Activated naive CD8-positive, alpha-beta T cell treated with anti-CD3 and anti-CD28 coated beads, Interleukin-2, amount 50 U/mL, for 16 hours (primary cell): ENCODE data around the gene TSPEAR.

Source experiments
- DNase-seq: peaks from one replicate; pipeline ENCODE4 v3.0.0-alpha.2; 2020; ENCODE audit warnings: low read depth, low spot score

Gene TSPEAR

DNA sequence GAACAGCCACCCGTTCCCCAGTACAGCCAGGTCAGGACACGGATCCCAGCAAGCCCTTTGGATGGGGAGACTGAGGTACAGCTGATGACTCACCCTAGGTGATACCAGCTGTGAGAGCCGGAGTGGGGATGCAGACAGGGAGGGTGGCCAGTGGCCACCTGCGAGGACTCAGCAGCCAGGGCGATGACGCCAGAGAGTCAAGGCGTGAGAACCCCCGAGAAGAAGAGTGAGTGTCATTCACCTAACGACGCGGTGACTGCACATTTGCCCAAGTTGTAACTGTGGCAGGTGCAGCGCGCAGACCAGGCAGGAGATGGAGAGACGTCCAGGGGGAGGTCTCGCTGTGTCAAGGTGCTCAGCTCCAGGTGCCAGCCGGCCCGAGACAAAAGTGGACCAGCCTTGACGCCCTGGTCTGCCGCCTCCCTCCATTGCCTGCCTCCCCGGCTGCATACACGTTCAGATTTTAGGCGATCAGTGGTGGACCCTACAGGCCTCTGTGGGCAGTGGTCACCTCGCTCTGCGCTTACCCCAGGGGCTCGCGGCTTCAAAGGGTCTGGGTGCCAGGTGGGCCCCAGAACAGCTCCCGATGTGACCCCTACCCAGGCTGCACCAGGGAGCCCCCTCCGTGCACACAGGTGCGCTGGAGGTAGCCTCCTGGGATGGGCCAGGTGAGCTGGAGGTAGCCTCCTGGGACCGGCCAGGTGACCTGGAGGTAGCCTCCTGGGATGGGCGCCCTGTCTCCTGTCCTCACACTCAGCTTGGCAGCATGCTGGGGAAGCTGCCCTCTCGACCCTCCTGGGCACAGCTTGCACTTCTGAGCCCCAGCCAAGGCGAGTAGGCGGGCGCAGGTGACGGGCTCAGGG, 244.1 kb downstream of the TSPEAR start:
- DNase-seq, result no peak

DNA sequence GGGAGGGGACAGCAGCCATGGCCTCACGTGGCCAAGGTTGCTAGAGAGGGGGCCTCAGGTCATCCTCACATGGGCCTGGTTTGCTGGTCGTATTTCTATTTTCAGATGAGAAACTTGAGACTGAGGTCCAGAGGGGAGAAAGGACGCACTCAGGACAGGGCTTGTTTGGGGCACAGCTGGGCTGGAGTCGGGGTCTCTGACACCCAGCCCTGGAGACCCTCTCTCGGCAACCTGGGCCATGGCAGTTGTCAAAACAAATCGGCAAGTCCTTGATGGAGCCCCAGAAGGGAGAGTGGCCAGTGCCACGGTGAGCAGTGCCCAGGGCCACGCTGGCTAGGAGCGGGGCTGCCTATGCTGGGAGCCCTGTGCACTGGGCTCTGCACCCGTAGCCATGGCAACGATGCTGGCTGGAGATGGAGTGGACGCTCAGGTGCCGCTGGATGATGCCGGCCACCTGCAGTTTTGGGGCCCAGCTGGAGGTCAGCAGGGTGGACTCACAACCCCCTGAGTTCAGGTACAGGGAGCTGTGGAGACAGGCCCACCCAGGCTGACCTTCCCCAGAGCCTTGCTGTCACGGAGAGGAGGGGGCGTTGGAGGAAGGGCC, 244.9 kb downstream of the TSPEAR start:
- no peak for DNase-seq

DNA sequence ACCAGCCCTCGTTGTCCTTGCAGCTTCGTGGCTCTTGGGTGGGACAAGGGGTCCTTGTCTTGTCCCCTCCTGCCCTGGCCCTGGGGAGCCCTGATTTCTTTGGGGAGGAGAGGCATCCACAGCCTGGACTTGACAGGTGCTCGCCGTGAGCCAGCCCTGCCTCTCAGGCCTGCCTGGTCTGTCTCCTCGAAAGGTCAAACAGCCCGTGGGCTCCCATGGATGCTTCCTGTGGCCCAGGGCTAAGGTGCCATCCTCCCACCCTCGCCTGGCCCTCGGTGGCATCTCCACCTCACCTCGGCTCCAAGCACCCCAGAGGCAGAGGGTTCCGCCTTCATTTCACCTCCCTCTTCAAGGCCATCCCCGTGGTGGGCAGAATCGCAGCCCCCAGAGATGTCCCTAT, 247.0 kb downstream of the TSPEAR start:
- DNase-seq, result no peak

DNA sequence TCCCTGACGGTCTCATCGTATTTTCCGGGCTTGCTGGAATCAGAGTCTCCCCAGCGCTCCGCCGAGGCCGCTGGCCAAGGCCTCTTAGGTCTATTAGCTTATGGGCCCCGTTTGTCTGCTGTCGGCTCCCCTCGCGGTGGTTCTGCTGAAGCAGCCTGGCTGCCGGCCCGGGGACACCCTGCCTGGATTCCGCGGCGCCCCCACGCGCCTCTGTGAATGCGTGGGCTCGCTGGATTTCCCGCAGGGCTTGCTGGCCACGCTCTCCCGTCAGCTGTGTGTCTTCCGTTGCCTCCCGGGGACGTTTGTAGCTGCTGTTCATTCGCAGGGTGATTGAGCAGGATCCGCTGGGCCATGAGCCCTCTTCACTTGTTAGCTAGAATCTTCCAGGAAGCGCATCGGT, 247.6 kb downstream of the TSPEAR start:
- DNase-seq, result no peak

DNA sequence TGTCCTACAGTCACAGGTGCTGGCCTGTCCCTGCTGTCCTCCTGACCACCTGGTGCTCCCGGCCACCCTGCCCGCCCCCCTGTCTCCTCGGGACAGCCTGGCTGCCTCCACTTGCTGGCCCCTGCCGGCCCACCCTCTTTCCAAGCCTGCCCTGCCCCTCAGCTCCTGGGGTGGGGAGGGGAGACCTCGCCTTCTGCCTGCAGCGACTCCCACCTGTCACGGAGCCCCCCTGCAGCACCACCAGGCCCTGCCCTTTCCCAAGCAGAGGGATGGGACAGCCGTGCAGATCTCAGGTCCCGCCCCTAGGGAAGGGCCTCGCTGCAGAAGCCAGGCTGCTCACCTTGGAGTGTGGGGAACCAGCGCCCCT, 248.6 kb downstream of the TSPEAR start:
- no peak for DNase-seq

DNA sequence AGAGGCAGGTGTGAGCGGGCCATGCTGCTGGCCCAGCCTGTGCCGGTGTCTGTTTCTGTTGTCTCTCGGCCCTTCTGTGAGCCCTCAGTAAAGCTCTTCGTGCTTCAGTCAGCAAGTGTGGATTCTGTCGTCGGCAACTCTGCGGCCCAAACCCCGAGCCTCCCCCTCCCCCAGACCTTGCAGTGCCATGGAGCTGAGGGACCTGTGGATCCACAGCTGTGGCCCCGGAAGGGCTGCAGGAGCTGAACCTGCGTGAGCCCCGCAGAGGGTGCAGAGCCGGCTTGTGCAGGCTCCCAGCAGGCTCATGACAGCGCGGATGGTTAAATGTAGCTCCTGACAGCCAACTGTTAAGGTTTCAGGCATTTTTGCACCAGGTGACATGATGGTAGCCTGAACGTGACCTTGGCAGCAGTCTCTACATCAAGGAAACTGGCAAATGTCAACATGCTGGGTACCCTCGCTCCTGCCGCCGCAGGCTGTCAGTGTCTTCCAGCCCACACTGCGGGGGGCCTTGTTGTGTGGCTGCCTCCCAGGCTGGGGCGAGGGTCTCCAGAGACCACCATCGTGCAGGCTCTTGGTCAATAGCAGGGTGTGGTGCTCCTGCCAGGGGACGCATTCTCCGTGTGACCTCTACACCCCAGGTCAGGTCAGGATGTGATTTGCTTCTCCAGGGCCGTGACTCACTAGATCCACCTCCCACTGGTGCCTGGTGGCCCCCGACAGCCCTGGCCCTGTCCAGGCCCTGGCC, 249.1 kb downstream of the TSPEAR start:
- DNase-seq, result no peak

DNA sequence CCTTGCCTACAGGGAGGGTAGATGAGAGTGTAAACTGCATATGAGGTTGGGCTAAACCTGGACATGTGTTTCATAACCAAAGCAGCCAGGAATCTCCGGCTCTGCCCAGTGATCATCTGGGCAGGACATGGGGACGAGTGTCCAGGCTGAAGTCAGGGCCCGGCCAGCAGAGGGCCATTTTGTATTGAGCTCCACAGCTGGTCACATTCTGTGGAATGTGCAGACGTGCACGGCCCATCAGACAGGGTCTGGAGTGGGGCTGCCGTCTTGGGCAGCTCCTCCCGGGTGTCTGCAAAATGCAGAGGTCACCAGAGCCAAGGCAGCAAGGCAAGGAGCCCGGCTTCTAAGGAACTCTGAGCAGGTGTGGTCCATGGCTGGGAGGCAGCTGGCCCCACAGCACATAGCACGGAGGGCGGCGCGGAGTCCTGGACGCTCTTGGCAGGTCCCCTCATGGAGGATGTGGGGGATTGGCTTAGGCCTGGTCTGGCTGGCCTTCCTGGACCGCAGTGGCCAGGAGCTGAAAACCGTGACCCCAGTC, 249.8 kb downstream of the TSPEAR start:
- DNase-seq, result no peak

DNA sequence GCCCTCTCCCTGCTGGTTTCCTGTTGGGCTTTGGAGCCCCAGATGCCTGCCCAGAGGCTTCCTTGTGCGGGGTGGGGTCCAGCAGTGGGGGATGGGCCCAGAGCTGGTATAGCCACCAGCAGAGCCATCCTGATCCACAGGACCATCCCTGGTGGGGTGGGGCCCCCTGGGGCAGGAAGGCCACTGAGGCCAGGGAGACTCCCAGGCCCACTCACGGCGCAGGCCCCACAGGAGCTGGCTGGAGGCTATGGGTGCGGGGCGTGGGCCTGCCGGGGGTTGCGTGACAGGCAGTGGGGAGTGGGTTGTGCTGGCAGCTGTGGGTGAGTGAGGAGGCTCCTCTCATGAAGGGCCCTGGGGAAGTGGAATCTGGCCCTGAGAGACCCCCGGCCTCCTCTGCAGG, 250.4 kb downstream of the TSPEAR start:
- DNase-seq, result no peak

DNA sequence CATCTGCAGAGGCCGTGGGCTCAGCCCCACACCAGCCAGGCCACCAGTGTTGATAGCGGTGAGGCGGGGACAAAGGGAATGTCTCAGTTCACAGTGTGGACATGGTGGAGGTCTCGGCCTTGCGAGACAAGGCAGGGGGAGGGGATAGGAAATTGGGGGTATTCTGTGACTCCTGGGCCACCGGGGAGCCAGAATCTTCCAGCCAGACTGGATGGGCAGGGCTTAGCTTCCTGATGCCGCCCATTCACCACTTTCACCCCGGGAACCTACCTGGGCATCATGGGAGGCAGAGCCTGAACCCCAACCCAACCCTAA, 251.0 kb downstream of the TSPEAR start:
- no peak for DNase-seq

DNA sequence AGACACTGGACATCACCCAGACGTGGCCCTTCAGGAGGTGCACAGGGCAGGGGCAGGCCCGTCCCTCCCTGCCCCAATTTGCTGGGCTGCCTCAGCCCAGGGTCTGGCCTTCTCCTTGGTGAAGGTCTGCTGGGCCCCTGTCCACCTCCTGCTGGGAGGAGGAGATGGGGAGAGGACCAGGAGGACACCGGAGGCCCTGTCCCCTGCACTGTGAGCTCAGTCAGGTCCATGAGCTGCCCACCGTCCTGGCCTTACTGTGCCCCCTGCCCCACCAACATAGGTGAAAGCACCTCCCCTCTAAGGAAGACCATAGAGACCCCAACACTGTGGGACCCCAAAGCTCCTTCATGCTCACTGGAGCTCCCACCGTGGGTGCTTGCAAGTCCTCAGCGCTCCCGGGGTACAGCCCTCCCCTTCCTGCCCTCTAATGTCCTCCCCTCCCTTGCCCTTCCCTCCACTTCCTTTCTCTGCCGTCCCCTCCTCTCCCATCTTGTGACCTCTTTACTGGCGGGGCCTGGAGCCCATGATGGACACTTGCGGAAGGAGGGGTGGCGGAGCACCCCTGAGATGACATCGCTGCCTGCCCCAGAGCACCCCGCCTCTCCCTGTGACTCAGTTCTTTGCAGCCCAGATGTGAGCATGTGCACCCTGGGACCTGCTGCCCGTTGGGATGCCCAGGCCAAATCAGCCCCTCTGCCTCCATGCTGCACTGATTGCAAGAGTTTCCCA, 251.5 kb downstream of the TSPEAR start:
- no peak for DNase-seq

DNA sequence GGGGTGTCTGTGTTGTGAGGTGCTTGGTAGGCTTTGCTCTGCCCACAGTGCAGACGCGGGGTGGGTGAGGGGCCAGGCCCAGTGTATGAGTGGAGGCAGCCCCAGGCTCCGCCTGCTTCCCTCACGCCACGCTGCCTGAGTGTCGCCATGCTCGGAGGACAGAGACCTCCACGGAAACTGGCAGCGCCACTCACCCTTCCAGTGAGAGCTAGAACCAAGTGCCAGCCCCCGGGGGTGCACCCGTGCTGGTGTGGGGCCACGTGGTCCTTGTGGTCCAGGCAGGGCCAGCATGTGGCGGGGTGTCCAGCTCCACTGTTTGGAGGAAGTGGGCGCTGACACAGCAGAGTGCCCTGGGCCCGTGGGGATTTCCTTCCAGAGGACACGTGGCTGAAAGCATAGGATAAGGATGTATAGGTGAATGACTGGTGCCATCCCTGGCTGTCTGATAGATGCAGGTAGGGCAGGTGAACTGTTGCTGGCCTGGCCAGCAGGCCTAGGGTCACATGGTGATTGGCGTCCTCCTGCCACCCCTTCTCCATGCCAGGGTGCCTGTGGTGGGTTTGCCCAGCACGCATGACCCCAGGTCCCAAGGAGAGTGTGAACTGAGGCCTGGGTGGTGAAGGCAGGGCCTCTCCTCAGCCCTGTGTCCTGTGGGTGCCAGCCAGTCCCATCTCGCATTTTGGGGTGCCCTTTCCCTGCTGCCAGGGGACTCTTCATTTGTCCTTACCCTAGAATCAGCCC, 252.2 kb downstream of the TSPEAR start:
- DNase-seq, result no peak

DNA sequence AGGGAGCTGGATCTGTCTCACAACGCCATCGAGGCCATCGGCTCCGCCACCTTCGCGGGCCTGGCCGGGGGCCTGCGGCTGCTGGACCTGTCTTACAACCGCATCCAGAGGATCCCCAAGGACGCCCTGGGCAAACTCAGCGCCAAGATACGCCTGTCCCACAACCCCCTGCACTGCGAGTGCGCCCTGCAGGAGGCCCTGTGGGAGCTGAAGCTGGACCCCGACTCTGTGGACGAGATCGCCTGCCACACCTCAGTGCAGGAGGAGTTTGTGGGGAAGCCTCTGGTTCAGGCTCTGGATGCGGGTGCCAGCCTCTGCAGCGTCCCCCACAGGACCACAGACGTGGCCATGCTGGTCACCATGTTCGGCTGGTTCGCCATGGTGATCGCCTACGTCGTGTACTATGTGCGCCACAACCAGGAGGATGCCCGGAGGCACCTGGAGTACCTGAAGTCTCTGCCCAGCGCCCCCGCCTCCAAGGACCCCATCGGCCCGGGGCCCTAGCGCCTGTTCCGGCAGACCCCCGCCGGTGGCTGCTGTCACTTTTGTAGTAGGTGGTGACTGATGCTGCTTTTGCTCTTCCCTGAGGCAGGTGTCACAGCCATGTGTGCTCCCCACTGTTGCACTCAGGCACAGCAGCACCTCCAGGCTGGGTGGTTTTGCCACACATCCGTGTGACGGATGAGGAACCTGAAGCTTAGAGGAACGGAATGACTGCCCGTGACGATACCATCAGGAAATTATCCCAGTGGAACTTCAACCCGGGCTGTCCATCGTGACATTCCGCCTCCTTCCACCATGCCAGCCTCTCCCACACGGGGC, 254.2 kb downstream of the TSPEAR start:
- no peak for DNase-seq

DNA sequence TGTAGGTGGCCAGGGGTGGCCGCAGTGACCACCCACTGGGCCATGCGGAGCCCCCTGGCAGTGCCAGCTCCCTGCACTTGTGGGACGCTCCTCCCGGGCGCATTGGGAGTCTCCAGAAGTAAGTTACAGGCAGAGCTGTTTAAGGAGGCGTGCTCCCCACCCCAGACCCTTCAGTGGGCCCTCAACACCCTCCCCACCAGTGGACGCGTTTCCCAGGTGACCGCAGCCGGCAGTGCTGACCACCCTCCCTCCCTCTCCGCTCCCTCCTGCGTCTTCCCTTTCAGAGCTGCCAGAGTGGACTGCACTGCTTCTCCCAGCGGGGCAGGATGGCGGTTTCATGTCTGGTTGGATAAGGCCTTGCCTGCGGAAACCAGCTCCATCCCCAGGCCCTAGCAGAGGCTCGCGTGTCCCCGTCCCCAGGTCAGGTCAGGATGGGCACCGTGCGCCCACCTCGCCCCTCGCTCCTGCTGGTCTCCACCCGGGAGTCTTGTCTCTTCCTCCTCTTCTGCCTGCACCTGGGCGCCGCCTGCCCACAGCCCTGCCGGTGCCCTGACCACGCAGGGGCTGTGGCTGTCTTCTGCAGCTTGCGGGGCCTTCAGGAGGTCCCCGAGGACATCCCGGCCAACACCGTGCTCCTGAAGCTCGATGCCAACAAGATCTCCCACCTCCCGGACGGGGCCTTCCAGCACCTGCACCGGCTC, 255.0 kb downstream of the TSPEAR start:
- no peak for DNase-seq

DNA sequence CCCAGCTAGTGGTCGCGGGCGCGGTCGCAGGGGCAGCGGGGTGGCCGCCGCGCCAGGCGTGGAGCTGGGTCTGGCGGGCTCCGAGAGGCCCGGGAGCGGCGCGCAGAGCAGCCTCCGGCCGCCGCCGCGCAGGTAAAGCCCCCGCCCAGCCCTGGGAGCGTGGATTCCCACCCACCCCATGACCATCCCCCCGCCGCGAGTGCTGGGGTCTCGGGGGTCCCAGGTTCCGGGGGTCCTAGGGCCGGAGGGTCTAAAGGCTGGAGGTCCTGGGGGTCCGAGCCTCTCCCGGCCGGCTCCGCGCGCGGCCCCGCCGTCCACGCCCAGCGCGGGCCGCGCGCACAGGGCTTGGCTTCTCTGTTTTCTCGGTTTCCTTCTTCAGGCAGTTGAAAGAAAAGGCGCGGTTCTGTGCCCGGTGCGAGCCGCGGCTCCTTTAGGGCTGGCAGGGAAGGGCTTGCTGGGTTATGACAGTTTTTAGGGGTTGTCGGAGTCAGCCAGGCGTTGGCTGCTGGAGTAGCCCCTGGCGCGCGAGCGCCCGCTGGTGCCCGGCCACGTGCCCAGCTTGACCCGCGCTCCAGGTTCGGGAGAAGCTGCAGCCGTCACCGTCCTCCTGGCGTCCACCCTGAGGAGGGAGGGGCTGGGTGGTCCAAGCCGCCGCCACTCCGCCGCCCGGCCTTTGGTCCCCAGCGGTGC, 255.7 kb downstream of the TSPEAR start:
- DNase-seq, result no peak

DNA sequence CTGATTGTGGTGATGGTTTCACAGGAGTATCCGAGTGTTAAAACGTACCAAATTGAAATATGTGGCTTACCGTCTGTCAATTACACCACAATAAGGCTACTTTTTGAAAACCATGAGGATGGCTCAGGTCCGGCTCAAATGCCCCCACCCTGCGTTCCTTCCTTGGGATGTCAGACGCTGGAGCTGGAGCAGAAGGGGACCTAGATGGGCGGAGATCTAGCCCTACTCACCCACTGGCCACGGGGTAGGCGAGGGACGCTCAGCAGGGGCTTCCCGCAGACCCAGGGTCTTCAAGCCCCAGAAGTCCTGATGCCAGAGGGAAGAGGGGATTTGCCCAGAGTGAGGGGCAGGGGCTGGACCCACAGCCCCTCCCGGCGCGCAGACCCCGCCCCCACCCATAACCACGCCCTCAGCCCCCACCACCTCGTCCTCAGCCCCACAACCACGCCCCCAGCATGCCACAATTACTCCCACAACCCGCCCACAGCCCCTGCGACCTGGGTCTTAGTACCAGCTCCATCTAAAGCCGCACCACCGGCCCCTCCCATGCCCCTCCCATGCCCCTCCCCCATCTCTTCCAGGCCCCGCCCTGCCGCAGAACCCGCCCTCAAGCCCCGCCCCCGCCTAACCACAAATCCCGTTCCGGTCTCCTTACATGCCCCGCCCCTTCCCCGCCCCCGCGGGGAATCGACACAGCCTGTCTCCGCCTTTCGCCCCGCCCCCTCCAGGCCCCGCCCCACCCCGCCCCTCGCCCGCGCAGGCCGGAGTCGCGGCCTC, 256.4 kb downstream of the TSPEAR start, which contains the start of gene LRRC3:
TSS of gene LRRC3 (plus strand) at position 764 of the 777 bp plus-strand sequence. CDS start 1,135 bp downstream, outside the sequence.
- peak; percentile 74 for DNase-seq

DNA sequence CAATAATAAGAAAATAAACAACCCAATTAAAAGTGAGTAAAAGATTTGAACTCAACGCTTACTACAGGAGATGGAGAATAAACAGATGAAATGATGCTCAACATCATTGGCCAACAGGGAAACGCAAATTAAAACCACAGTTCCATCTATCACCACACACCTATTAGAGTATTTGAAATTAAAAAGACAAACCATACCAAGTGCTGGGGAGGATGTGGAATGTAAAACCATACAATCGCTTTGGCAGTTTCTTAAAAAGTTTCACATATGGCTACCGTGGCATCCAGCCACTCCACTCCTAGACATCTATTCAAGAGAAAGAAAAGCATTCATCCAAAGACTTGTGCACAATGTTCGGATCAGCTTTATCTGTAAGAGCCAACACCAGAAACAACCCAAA, 257.3 kb downstream of the TSPEAR start:
- no peak for DNase-seq

DNA sequence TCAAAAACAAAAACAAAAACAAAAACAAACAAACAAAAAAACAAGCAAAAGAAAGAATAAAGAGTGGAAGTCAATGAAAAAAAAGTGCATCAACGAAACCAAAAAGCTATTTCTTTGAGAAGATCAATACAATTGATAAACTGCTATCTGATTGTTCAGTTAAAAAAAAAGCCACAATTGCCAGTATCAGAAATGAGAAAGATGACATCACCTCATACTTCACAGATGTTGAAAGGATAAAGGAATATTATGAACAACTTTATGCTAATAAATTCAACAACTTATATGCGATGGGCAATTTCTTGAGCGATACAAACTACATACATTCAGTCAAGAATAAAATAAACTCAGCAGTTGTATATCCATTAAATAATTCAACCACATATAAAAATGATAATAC, 258.3 kb downstream of the TSPEAR start:
- no peak for DNase-seq

DNA sequence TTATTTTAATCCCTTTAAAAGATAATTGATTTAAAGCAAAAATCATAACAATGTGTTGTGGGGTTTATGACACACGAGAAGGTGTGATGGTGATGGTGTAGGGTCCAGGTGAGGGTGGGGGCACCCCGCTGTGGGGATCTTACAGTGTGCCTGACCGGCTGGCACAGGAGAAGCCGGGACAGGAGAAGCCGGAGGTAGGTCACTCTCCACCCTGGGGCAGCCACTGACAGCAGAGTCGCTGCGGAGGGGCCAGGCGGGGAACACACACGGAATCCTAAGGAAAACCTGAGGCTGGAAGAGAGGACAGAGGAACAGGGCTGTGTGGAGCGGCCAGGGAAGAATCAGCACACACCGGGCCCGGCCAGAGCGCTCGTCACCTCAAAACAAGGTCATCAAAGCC, 260.4 kb downstream of the TSPEAR start:
- DNase-seq, result no peak
